ENCODE data around the gene CRISPLD2.

The CRISPLD2 gene

GRCh38 chr16:84851192-84852127 is 31.7 kb downstream of the CRISPLD2 start (continued):
- TF ChIP-seq ZNF211 (tag by site-specific recombination; IDR thresholded peaks at IDR 0.05; ENCODE audit: low read depth) (no peak), ZNF239 (tag by site-specific recombination; IDR thresholded peaks at IDR 0.05) (no peak), ZNF24 (tag by site-specific recombination; IDR thresholded peaks at IDR 0.05) (0 out of 2 replicates have a peak, but pooled peaks have one; percentile 39), MZF1 (tag by site-specific recombination; IDR thresholded peaks at IDR 0.05; ENCODE audit: borderline replicate concordance) (peak; percentile 15; the same call in 1 of the 2 replicates), RBAK (tag by site-specific recombination; IDR thresholded peaks at IDR 0.05) (no peak), ZXDB (tag by site-specific recombination; IDR thresholded peaks at IDR 0.05) (peak; percentile 31; the same call in 1 of the 2 replicates), KLF16 (tag by site-specific recombination; IDR thresholded peaks at IDR 0.05) (peak; percentile 85), REST (tag by site-specific recombination; IDR thresholded peaks at IDR 0.05) (no peak), ZNF140 (tag by site-specific recombination; IDR thresholded peaks at IDR 0.05) (no peak), ZNF311 (tag by site-specific recombination; IDR thresholded peaks at IDR 0.05; ENCODE audit: borderline replicate concordance) (no peak), PRDM6 (tag by site-specific recombination; IDR thresholded peaks at IDR 0.05) (no peak), ZNF610 (tag by site-specific recombination; IDR thresholded peaks at IDR 0.05; ENCODE audit: borderline replicate concordance) (no peak), MEIS1 (CRISPR knock-in tag; IDR thresholded peaks at IDR 0.05; ENCODE audit: borderline replicate concordance) (no peak), ZNF692 (tag by site-specific recombination; IDR thresholded peaks at IDR 0.05) (peak; percentile 99), ZNF621 (tag by site-specific recombination; IDR thresholded peaks at IDR 0.05) (no peak), ZNF585B (tag by site-specific recombination; IDR thresholded peaks at IDR 0.05) (no peak), ZNF169 (tag by site-specific recombination; IDR thresholded peaks at IDR 0.05) (no peak), ZNF155 (tag by site-specific recombination; IDR thresholded peaks at IDR 0.05) (no peak), ZNF404 (tag by site-specific recombination; IDR thresholded peaks at IDR 0.05) (no peak), ZNF843 (tag by site-specific recombination; IDR thresholded peaks at IDR 0.05) (peak; percentile 66), KLF8 (tag by site-specific recombination; IDR thresholded peaks at IDR 0.05) (no peak), KLF7 (tag by site-specific recombination; IDR thresholded peaks at IDR 0.05; ENCODE audit: borderline replicate concordance) (no peak), ZNF501 (tag by site-specific recombination; IDR thresholded peaks at IDR 0.05) (no peak), ZBTB8A (tag by site-specific recombination; IDR thresholded peaks at IDR 0.05) (no peak), ZNF148 (tag by site-specific recombination; IDR thresholded peaks at IDR 0.05; ENCODE audit: borderline replicate concordance) (no peak), ZNF133 (tag by site-specific recombination; IDR thresholded peaks at IDR 0.05) (no peak)
- TF ChIP-seq, protein P1, sequence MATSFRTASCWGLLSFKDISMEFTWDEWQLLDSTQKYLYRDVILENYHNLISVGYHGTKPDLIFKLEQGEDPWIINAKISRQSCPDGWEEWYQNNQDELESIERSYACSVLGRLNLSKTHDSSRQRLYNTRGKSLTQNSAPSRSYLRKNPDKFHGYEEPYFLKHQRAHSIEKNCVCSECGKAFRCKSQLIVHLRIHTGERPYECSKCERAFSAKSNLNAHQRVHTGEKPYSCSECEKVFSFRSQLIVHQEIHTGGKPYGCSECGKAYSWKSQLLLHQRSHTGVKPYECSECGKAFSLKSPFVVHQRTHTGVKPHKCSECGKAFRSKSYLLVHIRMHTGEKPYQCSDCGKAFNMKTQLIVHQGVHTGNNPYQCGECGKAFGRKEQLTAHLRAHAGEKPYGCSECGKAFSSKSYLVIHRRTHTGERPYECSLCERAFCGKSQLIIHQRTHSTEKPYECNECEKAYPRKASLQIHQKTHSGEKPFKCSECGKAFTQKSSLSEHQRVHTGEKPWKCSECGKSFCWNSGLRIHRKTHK (tag by site-specific recombination; IDR thresholded peaks at IDR 0.05) = no peak
- TF ChIP-seq, protein P2, sequence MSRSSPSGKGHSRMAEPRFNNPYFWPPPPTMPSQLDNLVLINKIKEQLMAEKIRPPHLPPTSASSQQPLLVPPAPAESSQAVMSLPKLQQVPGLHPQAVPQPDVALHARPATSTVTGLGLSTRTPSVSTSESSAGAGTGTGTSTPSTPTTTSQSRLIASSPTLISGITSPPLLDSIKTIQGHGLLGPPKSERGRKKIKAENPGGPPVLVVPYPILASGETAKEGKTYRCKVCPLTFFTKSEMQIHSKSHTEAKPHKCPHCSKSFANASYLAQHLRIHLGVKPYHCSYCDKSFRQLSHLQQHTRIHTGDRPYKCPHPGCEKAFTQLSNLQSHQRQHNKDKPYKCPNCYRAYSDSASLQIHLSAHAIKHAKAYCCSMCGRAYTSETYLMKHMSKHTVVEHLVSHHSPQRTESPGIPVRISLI (tag by site-specific recombination; IDR thresholded peaks at IDR 0.05) = no peak

Data from HEK293 (cell line).